Measurements from ENCODE around the gene KCNK4.

The KCNK4 gene

GRCh38 chr11:64284048-64284961 lies 6.8 kb upstream of the KCNK4 start, which contains the start of gene BAD:
Gene BAD, minus strand, starts transcription at chr11:64284665. Its CDS starts 297 bp downstream, at chr11:64284368.
- Histone ChIP-seq H3K27ac (ENCODE audit: low read depth, low read length) (peak within 1 kb of the TSS; percentile 84), H3K27me3 (ENCODE audit: control insufficient read depth, insufficient read depth, low read length) (no peaks in the 10 kb centered on the region), H3K4me1 (ENCODE audit: control insufficient read depth, insufficient read depth, low read length) (peaks cover 13% of the 10 kb centered on the region), H3K9ac (ENCODE audit: low read length) (peak within 1 kb of the TSS; percentile 63), H3K36me3 (ENCODE audit: control insufficient read depth, insufficient read depth, low read length) (peaks cover 2% of the 10 kb centered on the region), H3K4me3 (ENCODE audit: low read length) (peak within 1 kb of the TSS; percentile 84)

- Histone ChIP-seq H3K4me1 (ENCODE audit: control insufficient read depth, insufficient read depth, low read length) (peaks cover 13% of the 10 kb centered on the region), H3K9ac (ENCODE audit: low read length) (peak within 1 kb of the TSS; percentile 53)
These were observed 5.9 kb upstream of the KCNK4 start, which contains the start of gene GPR137 for GRCh38 chr11:64284962-64285884. Gene GPR137, plus strand, starts transcription at chr11:64285848. Its CDS starts 677 bp downstream, at chr11:64286525.

GRCh38 chr11:64285885-64286800 lies 5.0 kb upstream of the KCNK4 start:
- Histone ChIP-seq H3K27ac (ENCODE audit: low read depth, low read length) (peak overlapping the region; percentile 28), H3K36me3 (ENCODE audit: control insufficient read depth, insufficient read depth, low read length) (peaks cover 2% of the 10 kb centered on the region), H3K4me3 (ENCODE audit: low read length) (peak overlapping the region; percentile 66), H3K4me1 (ENCODE audit: control insufficient read depth, insufficient read depth, low read length) (peaks cover 13% of the 10 kb centered on the region), H3K9ac (ENCODE audit: low read length) (no peak overlapping the region), H3K27me3 (ENCODE audit: control insufficient read depth, insufficient read depth, low read length) (peaks cover 5% of the 10 kb centered on the region)

More at GRCh38 chr11:64284962-64285884, 5.9 kb upstream of the KCNK4 start, which contains the start of gene GPR137:
- H3K36me3 ChIP-seq (ENCODE audit: control insufficient read depth, insufficient read depth, low read length) = peaks cover 2% of the 10 kb centered on the region
- peak within 1 kb of the TSS; percentile 84 for H3K27ac ChIP-seq (ENCODE audit: low read depth, low read length)
- no peaks in the 10 kb centered on the region for H3K27me3 ChIP-seq (ENCODE audit: control insufficient read depth, insufficient read depth, low read length)
- peak within 1 kb of the TSS; percentile 84 for H3K4me3 ChIP-seq (ENCODE audit: low read length)

- no peak overlapping the region for H3K9ac ChIP-seq (ENCODE audit: low read length)
- peaks cover 13% of the 10 kb centered on the region for H3K4me1 ChIP-seq (ENCODE audit: control insufficient read depth, insufficient read depth, low read length)
- no peak overlapping the region for H3K4me3 ChIP-seq (ENCODE audit: low read length)
- H3K27ac ChIP-seq (ENCODE audit: low read depth, low read length) = no peak overlapping the region
- H3K27me3 ChIP-seq (ENCODE audit: control insufficient read depth, insufficient read depth, low read length) = peaks cover 7% of the 10 kb centered on the region
- peaks cover 2% of the 10 kb centered on the region for H3K36me3 ChIP-seq (ENCODE audit: control insufficient read depth, insufficient read depth, low read length)
These were observed 4.3 kb upstream of the KCNK4 start for GRCh38 chr11:64286801-64287159.

- no peak overlapping the region for H3K4me3 ChIP-seq (ENCODE audit: low read length)
- H3K9ac ChIP-seq (ENCODE audit: low read length) = no peak overlapping the region
- H3K4me1 ChIP-seq (ENCODE audit: control insufficient read depth, insufficient read depth, low read length) = peaks cover 13% of the 10 kb centered on the region
- H3K27me3 ChIP-seq (ENCODE audit: control insufficient read depth, insufficient read depth, low read length) = peaks cover 18% of the 10 kb centered on the region
- H3K27ac ChIP-seq (ENCODE audit: low read depth, low read length) = no peak overlapping the region
- H3K36me3 ChIP-seq (ENCODE audit: control insufficient read depth, insufficient read depth, low read length) = peaks cover 2% of the 10 kb centered on the region
These were observed 3.3 kb upstream of the KCNK4 start for GRCh38 chr11:64287676-64288352.

GRCh38 chr11:64288353-64288750 lies 2.8 kb upstream of the KCNK4 start:
- H3K9ac ChIP-seq (ENCODE audit: low read length) = no peak overlapping the region
- no peak overlapping the region for H3K27ac ChIP-seq (ENCODE audit: low read depth, low read length)
- H3K4me3 ChIP-seq (ENCODE audit: low read length) = no peak overlapping the region
- peaks cover 22% of the 10 kb centered on the region for H3K27me3 ChIP-seq (ENCODE audit: control insufficient read depth, insufficient read depth, low read length)
- peaks cover 2% of the 10 kb centered on the region for H3K36me3 ChIP-seq (ENCODE audit: control insufficient read depth, insufficient read depth, low read length)
- peaks cover 11% of the 10 kb centered on the region for H3K4me1 ChIP-seq (ENCODE audit: control insufficient read depth, insufficient read depth, low read length)

GRCh38 chr11:64289002-64289564 lies 2.0 kb upstream of the KCNK4 start:
- Histone ChIP-seq H3K27ac (ENCODE audit: low read depth, low read length) (no peak overlapping the region), H3K36me3 (ENCODE audit: control insufficient read depth, insufficient read depth, low read length) (peaks cover 2% of the 10 kb centered on the region), H3K9ac (ENCODE audit: low read length) (no peak overlapping the region), H3K27me3 (ENCODE audit: control insufficient read depth, insufficient read depth, low read length) (peaks cover 25% of the 10 kb centered on the region), H3K4me3 (ENCODE audit: low read length) (no peak overlapping the region), H3K4me1 (ENCODE audit: control insufficient read depth, insufficient read depth, low read length) (peaks cover 7% of the 10 kb centered on the region)

GRCh38 chr11:64290352-64291261 lies 495 bp upstream of the KCNK4 start:
- Histone ChIP-seq H3K9ac (ENCODE audit: low read length) (no peak overlapping the region), H3K4me1 (ENCODE audit: control insufficient read depth, insufficient read depth, low read length) (peaks cover 7% of the 10 kb centered on the region), H3K36me3 (ENCODE audit: control insufficient read depth, insufficient read depth, low read length) (peaks cover 2% of the 10 kb centered on the region), H3K27ac (ENCODE audit: low read depth, low read length) (no peak overlapping the region), H3K4me3 (ENCODE audit: low read length) (no peak overlapping the region), H3K27me3 (ENCODE audit: control insufficient read depth, insufficient read depth, low read length) (peaks cover 25% of the 10 kb centered on the region)

GRCh38 chr11:64291752-64292459 lies 804 bp downstream of the KCNK4 start:
- H3K36me3 ChIP-seq (ENCODE audit: control insufficient read depth, insufficient read depth, low read length) = peaks cover 2% of the 10 kb centered on the region
- H3K27ac ChIP-seq (ENCODE audit: low read depth, low read length) = no peak overlapping the region
- H3K4me1 ChIP-seq (ENCODE audit: control insufficient read depth, insufficient read depth, low read length) = no peaks in the 10 kb centered on the region
- H3K4me3 ChIP-seq (ENCODE audit: low read length) = peak overlapping the region; percentile 19
- no peak overlapping the region for H3K9ac ChIP-seq (ENCODE audit: low read length)
- H3K27me3 ChIP-seq (ENCODE audit: control insufficient read depth, insufficient read depth, low read length) = peaks cover 35% of the 10 kb centered on the region
